Smooth muscle cell (in vitro differentiated cells): ENCODE measurements around the gene SYT7. TPM values are rescaled to one million over a fixed set of nuclear protein-coding genes. Genes with fewer than 3 reads are reported as not detected.

Experiments
- DNase-seq: peaks from one replicate; lab custom pipeline; 2025; ENCODE audit not compliant: unreplicated experiment; lab: John Stamatoyannopoulos, UW
- H2AFZ ChIP-seq: fragments of 200-600 bp; sonication (generic); 2 replicates; pipeline ENCODE4 v1.6.0; 2016; ENCODE audit warnings: antibody characterized with exemption, low read depth, mild to moderate bottlenecking
- H3F3A ChIP-seq: fragments of 200-600 bp; sonication (generic); 2 replicates; pipeline ENCODE4 v1.6.0; 2017; ENCODE audit warnings: antibody characterized with exemption, low read depth
- H3K27ac ChIP-seq: fragments of 200-600 bp; sonication (generic); 2 replicates; pipeline ENCODE4 v1.5.1; 2016; ENCODE audit warnings: low read depth, mild to moderate bottlenecking
- H3K27me3 ChIP-seq: fragments of 200-600 bp; sonication (generic); 2 replicates; pipeline ENCODE4 v1.6.1; 2016; ENCODE audit warnings: low read depth, mild to moderate bottlenecking
- H3K36me3 ChIP-seq: fragments of 200-600 bp; sonication (generic); 2 replicates; pipeline ENCODE4 v1.5.1; 2016; ENCODE audit warnings: low read depth
- H3K4me1 ChIP-seq: fragments of 200-600 bp; sonication (generic); 2 replicates; pipeline ENCODE4 v1.5.1; 2016; ENCODE audit warnings: low read depth
- H3K4me2 ChIP-seq: fragments of 200-600 bp; sonication (generic); 2 replicates; pipeline ENCODE4 v1.6.0; 2016; ENCODE audit warnings: mild to moderate bottlenecking
- H3K4me3 ChIP-seq: fragments of 200-600 bp; sonication (generic); 2 replicates; pipeline ENCODE4 v1.5.1; 2016; ENCODE audit warnings: mild to moderate bottlenecking
- H3K79me2 ChIP-seq: fragments of 200-600 bp; sonication (generic); 2 replicates; pipeline ENCODE4 v1.6.0; 2016; ENCODE audit warnings: low read depth, mild to moderate bottlenecking
- H3K9ac ChIP-seq: fragments of 200-600 bp; sonication (generic); 2 replicates; pipeline ENCODE4 v1.6.0; 2016; ENCODE audit warnings: low read depth
- H3K9me3 ChIP-seq: fragments of 200-600 bp; sonication (generic); replicated peaks from 2 replicates; pipeline ENCODE4 v1.5.1; 2016; ENCODE audit warnings: low read depth
- H4K20me1 ChIP-seq: fragments of 200-600 bp; sonication (generic); 2 replicates; pipeline ENCODE4 v1.6.0; 2016; ENCODE audit warnings: low read depth
- WGBS: methylation state at CpG from one replicate; pipeline ENCODE4 v1.1.7; 2016; ENCODE audit warnings: low lambda C conversion rate; 5-methylcytosine and 5-hydroxymethylcytosine counted together
- polyA plus RNA-seq: library from polyadenylated mRNA; unstranded; fragments of >200 nt; fragmentation: Nextera tagmentation; extraction: Ambion mirVana; gene quantifications from 2 replicates; pipeline ENCODE4 v1.2.1, GENCODE V29; 2016
- total RNA-seq: library from RNA; depleted of rRNA; stranded (reverse); fragments of >200 nt; gene quantifications from 2 replicates; pipeline ENCODE4 v1.2.3, GENCODE V29; 2014
- TF ChIP-seq, protein P1 (sequence below): fragments of 200-600 bp; sonication (generic); IDR thresholded peaks from 2 replicates; pipeline ENCODE4 v1.5.1; 2017; ENCODE audit warnings: borderline replicate concordance, mild to moderate bottlenecking, antibody characterized with exemption; ENCODE audit not compliant: insufficient read depth, poor library complexity, severe bottlenecking

SYT7 gene
- total and polyA plus RNA-seq, 2 experiments from 2014 or later, result 0.79 to 4.0 TPM

DNA sequence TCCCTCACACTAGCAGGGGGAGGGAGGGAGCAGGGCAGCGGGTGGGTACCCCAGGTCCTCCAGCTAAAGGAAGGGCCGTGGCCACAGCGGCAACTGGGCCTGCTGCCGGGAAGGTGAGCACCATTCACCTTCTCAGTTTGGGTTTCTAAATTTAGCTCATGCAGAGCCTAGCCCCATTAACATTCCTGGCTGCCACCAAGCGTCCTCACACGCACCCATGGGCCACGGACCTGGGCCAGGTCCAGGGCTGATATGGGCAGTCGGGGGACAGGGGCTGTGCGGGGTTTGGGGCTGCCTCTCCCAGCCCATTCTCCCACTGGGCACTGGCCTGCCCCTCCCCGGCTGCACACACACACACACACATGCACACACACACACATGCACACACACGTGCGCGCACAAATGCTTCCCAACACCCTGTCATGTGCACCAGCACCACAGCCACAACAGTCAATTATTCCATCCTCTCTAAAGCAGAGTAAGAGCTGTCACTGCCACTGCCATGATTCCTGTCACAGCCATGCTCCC, 28.7 kb downstream of the SYT7 start:
- no peaks in the 10 kb centered on the region for H3K9me3 ChIP-seq
- H3K36me3 ChIP-seq, result no peaks in the 10 kb centered on the region
- TF ChIP-seq, protein P1, sequence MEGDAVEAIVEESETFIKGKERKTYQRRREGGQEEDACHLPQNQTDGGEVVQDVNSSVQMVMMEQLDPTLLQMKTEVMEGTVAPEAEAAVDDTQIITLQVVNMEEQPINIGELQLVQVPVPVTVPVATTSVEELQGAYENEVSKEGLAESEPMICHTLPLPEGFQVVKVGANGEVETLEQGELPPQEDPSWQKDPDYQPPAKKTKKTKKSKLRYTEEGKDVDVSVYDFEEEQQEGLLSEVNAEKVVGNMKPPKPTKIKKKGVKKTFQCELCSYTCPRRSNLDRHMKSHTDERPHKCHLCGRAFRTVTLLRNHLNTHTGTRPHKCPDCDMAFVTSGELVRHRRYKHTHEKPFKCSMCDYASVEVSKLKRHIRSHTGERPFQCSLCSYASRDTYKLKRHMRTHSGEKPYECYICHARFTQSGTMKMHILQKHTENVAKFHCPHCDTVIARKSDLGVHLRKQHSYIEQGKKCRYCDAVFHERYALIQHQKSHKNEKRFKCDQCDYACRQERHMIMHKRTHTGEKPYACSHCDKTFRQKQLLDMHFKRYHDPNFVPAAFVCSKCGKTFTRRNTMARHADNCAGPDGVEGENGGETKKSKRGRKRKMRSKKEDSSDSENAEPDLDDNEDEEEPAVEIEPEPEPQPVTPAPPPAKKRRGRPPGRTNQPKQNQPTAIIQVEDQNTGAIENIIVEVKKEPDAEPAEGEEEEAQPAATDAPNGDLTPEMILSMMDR, result no peak
- no peak overlapping the region for H3K4me3 ChIP-seq
- no peak overlapping the region for H2AFZ ChIP-seq
- H3K27ac ChIP-seq, result no peak overlapping the region
- H3K4me2 ChIP-seq, result no peak overlapping the region
- H3F3A ChIP-seq, result no peaks in the 10 kb centered on the region
- peaks cover 9% of the 10 kb centered on the region for H3K27me3 ChIP-seq
- peaks cover 26% of the 10 kb centered on the region for H3K4me1 ChIP-seq
- 85% methylated on average over 9 of the region's 13 CpGs for WGBS
- H4K20me1 ChIP-seq, result peaks cover 12% of the 10 kb centered on the region
- H3K79me2 ChIP-seq, result no peaks in the 10 kb centered on the region
- H3K9ac ChIP-seq, result no peak overlapping the region
- no peak for DNase-seq

DNA sequence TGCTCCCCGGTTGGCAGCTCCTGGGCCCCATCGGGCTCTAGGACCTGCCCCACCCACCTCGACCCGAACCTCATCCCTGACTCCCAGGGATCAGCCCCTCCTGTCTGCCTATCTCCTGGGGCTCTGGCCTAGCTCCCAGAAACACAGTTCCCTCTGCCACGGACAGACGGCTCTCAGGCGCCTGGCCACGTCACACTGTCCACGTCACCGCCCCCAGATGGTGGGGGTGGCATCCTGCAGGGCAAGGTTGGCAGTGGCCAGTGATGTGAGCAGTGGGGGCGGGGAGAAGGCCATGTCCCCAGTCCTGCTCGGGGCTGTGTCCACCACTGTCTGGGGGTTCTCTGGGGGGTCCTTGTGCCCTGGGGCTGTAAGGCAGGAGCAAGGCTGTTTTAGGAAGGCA, 29.2 kb downstream of the SYT7 start:
- WGBS, result 89% methylated on average over 8 of the region's 12 CpGs
- Histone ChIP-seq H3K9ac (no peak overlapping the region), H3F3A (no peaks in the 10 kb centered on the region), H3K27ac (no peak overlapping the region), H3K4me3 (no peak overlapping the region), H3K79me2 (no peaks in the 10 kb centered on the region), H3K27me3 (peaks cover 9% of the 10 kb centered on the region), H2AFZ (no peak overlapping the region), H3K4me2 (no peak overlapping the region), H3K9me3 (no peaks in the 10 kb centered on the region), H3K4me1 (peaks cover 26% of the 10 kb centered on the region), H3K36me3 (no peaks in the 10 kb centered on the region), H4K20me1 (peaks cover 7% of the 10 kb centered on the region)
- DNase-seq, result no peak
- TF ChIP-seq, protein P1, result no peak

DNA sequence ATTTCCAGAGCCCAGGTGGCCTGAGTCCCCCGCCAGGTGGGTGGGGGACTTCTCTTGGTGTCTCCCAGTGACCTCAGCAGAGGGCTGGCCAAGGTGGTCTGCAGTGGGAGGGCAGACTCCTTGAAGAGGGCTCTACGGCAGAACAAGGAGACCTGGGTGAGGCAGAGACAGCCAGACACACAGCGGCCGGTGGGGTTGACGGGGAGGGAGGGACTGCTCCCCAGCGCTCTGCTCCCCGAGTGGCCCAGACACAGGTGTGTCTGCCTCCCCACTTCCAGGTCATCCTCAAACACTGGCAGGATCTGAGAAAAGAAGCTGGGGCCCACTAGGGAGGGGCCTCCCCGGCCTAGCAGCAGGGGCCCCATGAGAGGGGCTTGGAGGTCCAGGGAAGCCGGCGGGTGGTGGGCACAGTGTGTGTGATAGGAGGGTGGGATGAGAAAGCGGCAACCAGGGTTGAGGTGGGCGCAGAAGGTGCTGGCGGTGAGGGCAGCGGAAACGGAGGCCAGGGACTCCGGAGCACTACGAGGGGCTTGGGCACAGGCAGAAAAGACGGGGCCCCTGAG, 30.1 kb downstream of the SYT7 start:
- H4K20me1 ChIP-seq, result no peaks in the 10 kb centered on the region
- no peak overlapping the region for H3K4me3 ChIP-seq
- H3K4me2 ChIP-seq, result no peak overlapping the region
- H3K27ac ChIP-seq, result no peak overlapping the region
- H3K36me3 ChIP-seq, result no peaks in the 10 kb centered on the region
- H3K9me3 ChIP-seq, result no peaks in the 10 kb centered on the region
- H3K27me3 ChIP-seq, result peaks cover 9% of the 10 kb centered on the region
- H3K79me2 ChIP-seq, result no peaks in the 10 kb centered on the region
- no peaks in the 10 kb centered on the region for H3F3A ChIP-seq
- WGBS, result 98% methylated on average over 14 of the region's 18 CpGs
- TF ChIP-seq, protein P1, result no peak
- no peak overlapping the region for H2AFZ ChIP-seq
- no peak for DNase-seq
- H3K9ac ChIP-seq, result no peak overlapping the region
- peaks cover 22% of the 10 kb centered on the region for H3K4me1 ChIP-seq
